BJ (cell line): ENCODE results near the gene CCDC178. TPM values are rescaled to one million over a fixed set of nuclear protein-coding genes. Genes with fewer than 3 reads are reported as not detected.

Experiments
- CTCF ChIA-PET: fragments of 350-600 bp; formaldehyde crosslinking; extraction: SDS; loops from one replicate; lab custom pipeline; 2021; ENCODE audit warnings: antibody characterized with exemption, inconsistent platforms; lab: Yijun Ruan, JAX
- POLR2A ChIA-PET: fragments of 300-600 bp; sonication (Branson Sonifier 250); formaldehyde crosslinking; extraction: SDS; loops from one replicate; lab custom pipeline; 2021; ENCODE audit warnings: antibody characterized with exemption; lab: Charles Lee
- DNase-seq: peaks from one replicate; pipeline ENCODE4 v3.0.0-alpha.2; 2011; ENCODE audit warnings: low read depth
- H3K27me3 ChIP-seq: 2 replicates; pipeline ENCODE4 v1.6.0; 2011; ENCODE audit warnings: low read length; ENCODE audit not compliant: control insufficient read depth, insufficient read depth
- H3K36me3 ChIP-seq: 2 replicates; pipeline ENCODE4 v1.5.1; 2011; ENCODE audit warnings: low read length; ENCODE audit not compliant: control insufficient read depth, insufficient read depth
- H3K4me3 ChIP-seq: 2 replicates; pipeline ENCODE4 v1.5.1; 2011; ENCODE audit warnings: low read depth, mild to moderate bottlenecking, control low read depth, low read length
- CTCF ChIP-seq: IDR thresholded peaks from 2 replicates; pipeline ENCODE4 v1.5.1; 2011; ENCODE audit warnings: low read depth, mild to moderate bottlenecking, control low read depth, inconsistent platforms, low read length, moderate library complexity; ENCODE audit not compliant: insufficient read depth
- polyA plus RNA-seq: library from polyadenylated mRNA; depleted of rRNA; stranded (reverse); fragments of >200 nt; gene quantifications from 2 replicates; pipeline ENCODE4 v1.2.3, GENCODE V29; 2011

CCDC178 gene
- polyA plus RNA-seq, 1 experiment, result not detected

GRCh38 chr18:33014060-33014796 is 426.3 kb downstream of the CCDC178 start:
- Histone ChIP-seq H3K27me3 (no peaks in the 10 kb centered on the region), H3K4me3 (no peak overlapping the region), H3K36me3 (no peaks in the 10 kb centered on the region)
- ChIA-PET CTCF (interaction anchor here (0.7 kb wide), 1 partner anchor 528 kb away, joined by 4 read pairs; no protein-coding TSS in a partner anchor), POLR2A (no interaction called here)
- no peak for DNase-seq
- no peak for TF ChIP-seq CTCF

- POLR2A ChIA-PET, result no interaction called here
- no peak overlapping the region for H3K4me3 ChIP-seq
- TF ChIP-seq CTCF, result no peak
- H3K36me3 ChIP-seq, result no peaks in the 10 kb centered on the region
- no peaks in the 10 kb centered on the region for H3K27me3 ChIP-seq
- DNase-seq, result no peak
- CTCF ChIA-PET, result no interaction called here
These were observed 430.4 kb downstream of the CCDC178 start for GRCh38 chr18:33010149-33010548.

GRCh38 chr18:32998921-32999320 is 441.6 kb downstream of the CCDC178 start:
- POLR2A ChIA-PET, result no interaction called here

GRCh38 chr18:32998285-32998684 is 442.2 kb downstream of the CCDC178 start:
- TF ChIP-seq CTCF, result no peak
- DNase-seq, result no peak
- H3K4me3 ChIP-seq, result no peak overlapping the region
- no peaks in the 10 kb centered on the region for H3K27me3 ChIP-seq
- CTCF ChIA-PET, result no interaction called here
- POLR2A ChIA-PET, result no interaction called here
- H3K36me3 ChIP-seq, result no peaks in the 10 kb centered on the region

More at GRCh38 chr18:32998921-32999320, 441.6 kb downstream of the CCDC178 start:
- TF ChIP-seq CTCF, result no peak
- no peaks in the 10 kb centered on the region for H3K36me3 ChIP-seq
- H3K4me3 ChIP-seq, result no peak overlapping the region
- DNase-seq, result no peak
- CTCF ChIA-PET, result no interaction called here
- H3K27me3 ChIP-seq, result no peaks in the 10 kb centered on the region

GRCh38 chr18:32983721-32984120 is 456.8 kb downstream of the CCDC178 start:
- POLR2A ChIA-PET, result no interaction called here
- H3K4me3 ChIP-seq, result no peak overlapping the region
- TF ChIP-seq CTCF, result no peak
- CTCF ChIA-PET, result no interaction called here
- no peak for DNase-seq
- H3K36me3 ChIP-seq, result no peaks in the 10 kb centered on the region
- H3K27me3 ChIP-seq, result no peaks in the 10 kb centered on the region
